Endothelial cell of umbilical vein (primary cell): ENCODE data around the gene MPDU1. TPM values are rescaled to one million over a fixed set of nuclear protein-coding genes. Genes with fewer than 3 reads are reported as not detected.

Experiments
- BruUV-seq: library from RNA; stranded (reverse); fragments of 400-500 nt; replicated peaks from 2 replicates; lab custom pipeline; 2021; lab: Mats Ljungman, UMichigan
- CTCF ChIA-PET: fragments of 300-600, 350-600 bp; sonication (Branson Sonifier 250); formaldehyde crosslinking; loops from one replicate; lab custom pipeline; 2021; ENCODE audit warnings: antibody characterized with exemption, inconsistent platforms; lab: Charles Lee
- POLR2A ChIA-PET: fragments of 300-600, 350-600 bp; sonication (Branson Sonifier 250); formaldehyde crosslinking; loops from one replicate; lab custom pipeline; 2021; ENCODE audit warnings: antibody characterized with exemption, inconsistent platforms; lab: Charles Lee
- DNase-seq: peaks from one replicate; pipeline ENCODE4 v3.0.0-alpha.2; 2011; ENCODE audit warnings: low read depth, low spot score
- FAIRE-seq: peaks from 2 replicates; lab custom pipeline; 2011; peaks lifted over from hg19 to GRCh38; lab: Jason Lieb, UNC
- H2AFZ ChIP-seq: 2 replicates; pipeline ENCODE4 v1.6.0; 2012; ENCODE audit warnings: low read depth, low read length, control low read depth, inconsistent platforms
- H3K27ac ChIP-seq: 2 replicates; pipeline ENCODE4 v1.5.1; 2011; ENCODE audit warnings: low read depth, mild to moderate bottlenecking, control low read depth, low read length, moderate library complexity; ENCODE audit not compliant: insufficient read depth
- H3K27me3 ChIP-seq, 2 experiments: 2 replicates each; pipeline versions ENCODE4 v1.6.0 to v1.6.1; 2011; ENCODE audit warnings: low read length in 2 of 2, mixed read lengths in 1 of 2; ENCODE audit not compliant: control insufficient read depth in 2 of 2, insufficient read depth in 2 of 2
- H3K36me3 ChIP-seq, 2 experiments: 2 replicates in 1 of 2; 3 replicates in 1 of 2; pipeline ENCODE4 v1.5.1; 2011; ENCODE audit warnings: low read length in 2 of 2, mild to moderate bottlenecking in 1 of 2, moderate library complexity in 1 of 2; ENCODE audit not compliant: control insufficient read depth in 2 of 2, insufficient read depth in 2 of 2; ENCODE audit errors: extremely low read depth in 1 of 2
- H3K4me1 ChIP-seq: 3 replicates; pipeline ENCODE4 v1.5.1; 2011; ENCODE audit warnings: mild to moderate bottlenecking, low read length; ENCODE audit not compliant: control insufficient read depth, insufficient read depth; ENCODE audit errors: extremely low read depth
- H3K4me2 ChIP-seq: 2 replicates; pipeline ENCODE4 v1.6.1; 2011; ENCODE audit warnings: low read length, control low read depth, mixed read lengths; ENCODE audit not compliant: insufficient read depth
- H3K4me3 ChIP-seq, 3 experiments: fragments of 200-600 bp in 1 of 3; sonication (generic), shearing (Covaris generic) in 1 of 3; replicated peaks in 1 of 3; 2 replicates each; pipeline ENCODE4 v1.5.1; 2011 to 2016; ENCODE audit warnings: control low read depth in 3 of 3, low read length in 3 of 3, mild to moderate bottlenecking in 2 of 3, inconsistent platforms in 1 of 3, low read depth in 1 of 3, moderate library complexity in 1 of 3; ENCODE audit not compliant: insufficient read depth in 1 of 3
- H3K79me2 ChIP-seq: 2 replicates; pipeline ENCODE4 v1.6.0; 2012; ENCODE audit warnings: low read length, inconsistent platforms; ENCODE audit not compliant: control insufficient read depth, insufficient read depth
- H3K9ac ChIP-seq: replicated peaks from 2 replicates; pipeline ENCODE3; 2011; ENCODE audit warnings: low read length, control low read depth; ENCODE audit not compliant: insufficient read depth; ENCODE audit errors: extremely low read depth
- H3K9me1 ChIP-seq: replicated peaks from 3 replicates; pipeline ENCODE4 v1.6.0; 2011; ENCODE audit warnings: mild to moderate bottlenecking, low read length; ENCODE audit not compliant: control insufficient read depth, insufficient read depth; ENCODE audit errors: extremely low read depth
- H3K9me3 ChIP-seq: replicated peaks from 2 replicates; pipeline ENCODE4 v1.5.1; 2012; ENCODE audit warnings: low read length, inconsistent platforms; ENCODE audit not compliant: control insufficient read depth, insufficient read depth
- H4K20me1 ChIP-seq: replicated peaks from 2 replicates; pipeline ENCODE3; 2011; ENCODE audit warnings: mild to moderate bottlenecking, low read length; ENCODE audit not compliant: control insufficient read depth, insufficient read depth; ENCODE audit errors: extremely low read depth
- FOS ChIP-seq: IDR thresholded peaks from 2 replicates; pipeline ENCODE4 v1.6.1; 2011; ENCODE audit warnings: mild to moderate bottlenecking, low read length, moderate library complexity, borderline replicate concordance; ENCODE audit not compliant: insufficient read depth
- MYC ChIP-seq: IDR thresholded peaks from one replicate; pipeline ENCODE4 v1.6.1; 2011; ENCODE audit warnings: mild to moderate bottlenecking, low read depth, low read length
- POLR2A ChIP-seq: IDR thresholded peaks from 2 replicates; pipeline ENCODE4 v1.6.1; 2012; ENCODE audit warnings: low read depth, mild to moderate bottlenecking, control low read depth, low read length
- dilution Hi-C: fragments of 300-500 bp; cut with MboI; formaldehyde crosslinking; loops from one replicate; pipeline ENCODE4 v1.15.0; 2019; ENCODE audit warnings: low sequenced_read_pairs; ENCODE audit not compliant: extremely low pct_ligation_motif_present
- intact Hi-C: fragments of 100-400 bp; cut with micrococcal nuclease; formaldehyde crosslinking; loops from one replicate; pipeline ENCODE4 v1.10.0; 2022
- polyA plus RNA-seq, 4 experiments: library from polyadenylated mRNA; depleted of rRNA in 3 of 4; stranded (reverse) in 3 of 4; unstranded in 1 of 4; fragments of >200 nt; gene quantifications; 2 replicates each; pipeline versions ENCODE4 v1.2.1 to v1.2.3, GENCODE V29; 2011 to 2012; ENCODE audit warnings: missing spikeins in 1 of 4
- total RNA-seq: library from RNA; stranded (reverse); gene quantifications from 2 replicates; pipeline ENCODE4 v1.2.3, GENCODE V29; 2021
- TF ChIP-seq, protein P1 (sequence below): IDR thresholded peaks from 2 replicates; pipeline ENCODE4 v1.6.1; 2011; ENCODE audit not compliant: insufficient read depth, insufficient read length
- TF ChIP-seq, protein P2 (sequence below), 2 donors: IDR thresholded peaks; 1 replicate in 1 of 2; 2 replicates in 1 of 2; pipeline ENCODE4 v1.5.1; 2011; ENCODE audit warnings: low read length in 2 of 2, mild to moderate bottlenecking in 2 of 2, moderate library complexity in 2 of 2, control low read depth in 1 of 2, inconsistent platforms in 1 of 2, low read depth in 1 of 2; ENCODE audit not compliant: insufficient read depth in 1 of 2; ENCODE audit errors: extremely low read depth in 1 of 2

MPDU1 gene
- total and polyA plus RNA-seq, 2 donors (not counting 3 experiments of a cell fraction or from before 2014, with no cell fraction given) = 78.0 to 368 TPM

DNA sequence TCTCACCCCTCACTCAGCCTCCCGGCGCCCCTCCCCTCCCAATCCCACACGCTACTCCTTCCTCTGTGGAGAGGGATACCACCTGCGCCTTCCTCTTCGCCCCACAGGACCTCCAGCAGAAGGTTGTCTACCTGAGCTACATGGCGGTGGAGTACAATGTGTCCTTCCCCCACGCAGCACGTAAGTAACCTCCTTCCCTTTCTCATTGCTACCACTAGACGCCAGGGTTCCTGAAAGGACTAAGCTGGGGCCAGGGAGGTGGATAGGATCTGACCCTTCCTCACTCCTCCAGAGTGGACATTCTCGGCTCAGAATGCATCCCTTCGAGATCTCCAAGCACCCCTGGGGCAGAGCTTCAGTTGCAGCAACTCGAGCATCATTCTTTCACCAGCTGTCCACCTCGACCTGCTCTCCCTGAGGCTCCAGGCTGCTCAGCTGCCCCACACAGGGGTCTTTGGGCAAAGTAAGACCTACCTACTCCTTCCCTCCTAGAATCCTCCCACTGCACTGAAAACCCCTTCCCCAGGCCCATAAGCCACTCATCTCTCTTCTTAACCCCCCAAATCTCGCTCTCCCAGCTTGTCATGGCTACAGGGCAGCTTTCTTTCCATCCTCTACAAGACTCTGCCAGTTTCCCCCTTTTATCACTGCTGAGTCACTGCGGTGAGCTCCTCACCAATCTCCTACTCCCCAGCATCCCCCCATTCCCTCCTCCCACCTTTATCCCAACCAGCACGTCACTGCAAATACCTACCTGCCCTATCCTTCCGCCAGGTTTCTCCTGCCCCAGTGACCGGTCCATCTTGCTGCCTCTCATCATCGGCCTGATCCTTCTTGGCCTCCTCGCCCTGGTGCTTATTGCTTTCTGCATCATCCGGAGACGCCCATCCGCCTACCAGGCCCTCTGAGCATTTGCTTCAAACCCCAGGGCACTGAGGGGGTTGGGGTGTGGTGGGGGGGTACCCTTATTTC is 2.8 kb upstream of the MPDU1 start:
- no peaks in the 10 kb centered on the region for H3K9me3 ChIP-seq
- no peaks in the 10 kb centered on the region for H3K9me1 ChIP-seq
- ChIA-PET CTCF (interaction anchor here (4.8 kb wide), 1 partner anchor 9 kb away, joined by 48 read pairs; the partner anchor contains the start of gene SOX15), POLR2A (no interaction called here)
- FAIRE-seq = no peak
- no peaks in the 10 kb centered on the region for H3K27me3 ChIP-seq
- peaks cover 16 to 29% of the 10 kb centered on the region in 2 experiments for H3K36me3 ChIP-seq
- H3K4me3 ChIP-seq = no peak overlapping the region
- TF ChIP-seq FOS = no peak
- TF ChIP-seq, protein P1, sequence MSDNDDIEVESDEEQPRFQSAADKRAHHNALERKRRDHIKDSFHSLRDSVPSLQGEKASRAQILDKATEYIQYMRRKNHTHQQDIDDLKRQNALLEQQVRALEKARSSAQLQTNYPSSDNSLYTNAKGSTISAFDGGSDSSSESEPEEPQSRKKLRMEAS = no peak
- TF ChIP-seq POLR2A = no peak
- TF ChIP-seq MYC = no peak
- TF ChIP-seq, protein P2, sequence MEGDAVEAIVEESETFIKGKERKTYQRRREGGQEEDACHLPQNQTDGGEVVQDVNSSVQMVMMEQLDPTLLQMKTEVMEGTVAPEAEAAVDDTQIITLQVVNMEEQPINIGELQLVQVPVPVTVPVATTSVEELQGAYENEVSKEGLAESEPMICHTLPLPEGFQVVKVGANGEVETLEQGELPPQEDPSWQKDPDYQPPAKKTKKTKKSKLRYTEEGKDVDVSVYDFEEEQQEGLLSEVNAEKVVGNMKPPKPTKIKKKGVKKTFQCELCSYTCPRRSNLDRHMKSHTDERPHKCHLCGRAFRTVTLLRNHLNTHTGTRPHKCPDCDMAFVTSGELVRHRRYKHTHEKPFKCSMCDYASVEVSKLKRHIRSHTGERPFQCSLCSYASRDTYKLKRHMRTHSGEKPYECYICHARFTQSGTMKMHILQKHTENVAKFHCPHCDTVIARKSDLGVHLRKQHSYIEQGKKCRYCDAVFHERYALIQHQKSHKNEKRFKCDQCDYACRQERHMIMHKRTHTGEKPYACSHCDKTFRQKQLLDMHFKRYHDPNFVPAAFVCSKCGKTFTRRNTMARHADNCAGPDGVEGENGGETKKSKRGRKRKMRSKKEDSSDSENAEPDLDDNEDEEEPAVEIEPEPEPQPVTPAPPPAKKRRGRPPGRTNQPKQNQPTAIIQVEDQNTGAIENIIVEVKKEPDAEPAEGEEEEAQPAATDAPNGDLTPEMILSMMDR (IDR thresholded peaks at IDR 0.05; ENCODE audit: extremely low read depth in 1 of 2, insufficient read depth in 1 of 2, low read depth in 1 of 2, low read length in 2 of 2) = no peak
- H3K9ac ChIP-seq = no peak overlapping the region
- no peak for DNase-seq
- dilution Hi-C loops (no loop called here), intact Hi-C loops (no loop called here)
- H3K4me1 ChIP-seq = peaks cover 51% of the 10 kb centered on the region
- H2AFZ ChIP-seq = no peak overlapping the region
- BruUV-seq = no TSS peak
- H3K27ac ChIP-seq = no peak overlapping the region
- no peak overlapping the region for H3K4me2 ChIP-seq
- no peaks in the 10 kb centered on the region for H4K20me1 ChIP-seq
- H3K79me2 ChIP-seq = peaks cover 42% of the 10 kb centered on the region
